IMR-90 (cell line): ENCODE results near the gene DLG4. TPM values are rescaled to one million over a fixed set of nuclear protein-coding genes. Genes with fewer than 3 reads are reported as not detected.

Experiments
- ATAC-seq: fragments of 200-7000 bp; cut with Tn5 transposase; 2 replicates; pipeline ENCODE4 v1.9.1; 2020; ENCODE audit warnings: low read depth, mild to moderate bottlenecking, moderate library complexity
- BruUV-seq: library from RNA; stranded (reverse); fragments of 400-500 nt; replicated peaks from 2 replicates; lab custom pipeline; 2021; lab: Mats Ljungman, UMichigan
- CTCF ChIA-PET: fragments of 300-600 bp; formaldehyde crosslinking; extraction: SDS; loops from one replicate; lab custom pipeline; 2021; ENCODE audit warnings: antibody characterized with exemption; lab: Yijun Ruan, JAX
- POLR2A ChIA-PET: fragments of 300-600 bp; sonication (Branson Sonifier 250); formaldehyde crosslinking; loops from one replicate; lab custom pipeline; 2022; ENCODE audit warnings: antibody characterized with exemption; ENCODE audit not compliant: unreplicated experiment; lab: Charles Lee
- DNase-seq: peaks from one replicate; pipeline ENCODE4 v3.0.0; 2013
- H2AFZ ChIP-seq: replicated peaks from 2 replicates; pipeline ENCODE3; 2013; ENCODE audit warnings: low read length, mild to moderate bottlenecking; ENCODE audit not compliant: poor library complexity
- H2AK5ac ChIP-seq: 2 replicates; pipeline ENCODE4 v1.6.1; 2013; ENCODE audit warnings: low read depth, low read length, inconsistent platforms
- H2AK9ac ChIP-seq: replicated peaks from 2 replicates; pipeline ENCODE3; 2013; ENCODE audit warnings: mild to moderate bottlenecking, low read depth, low read length, moderate library complexity; ENCODE audit not compliant: poor library complexity
- H2BK120ac ChIP-seq: 2 replicates; pipeline ENCODE4 v1.6.1; 2013; ENCODE audit warnings: low read depth, low read length, inconsistent platforms
- H2BK15ac ChIP-seq: 3 replicates; pipeline ENCODE4 v1.6.1; 2013; ENCODE audit warnings: low read depth, low read length, inconsistent platforms
- H2BK20ac ChIP-seq: 2 replicates; pipeline ENCODE4 v1.6.1; 2013; ENCODE audit warnings: low read depth, mild to moderate bottlenecking, inconsistent platforms, low read length, moderate library complexity
- H2BK5ac ChIP-seq: 2 replicates; pipeline ENCODE4 v1.6.1; 2013; ENCODE audit warnings: mild to moderate bottlenecking, low read depth, low read length, inconsistent platforms; ENCODE audit not compliant: poor library complexity, severe bottlenecking
- H3K14ac ChIP-seq: replicated peaks from 2 replicates; pipeline ENCODE4 v1.6.1; 2013; ENCODE audit warnings: low read depth, low read length, inconsistent platforms
- H3K18ac ChIP-seq: 2 replicates; pipeline ENCODE4 v1.6.1; 2013; ENCODE audit warnings: low read depth, low read length, control low read depth
- H3K23ac ChIP-seq: 2 replicates; pipeline ENCODE4 v1.6.1; 2013; ENCODE audit warnings: low read depth, low read length, inconsistent platforms
- H3K27ac ChIP-seq: 2 replicates; pipeline ENCODE4 v1.5.1; 2013; ENCODE audit warnings: mild to moderate bottlenecking, control low read depth, low read length; ENCODE audit not compliant: insufficient read depth
- H3K27me3 ChIP-seq: 2 replicates; pipeline ENCODE4 v1.6.1; 2013; ENCODE audit warnings: low read length; ENCODE audit not compliant: control insufficient read depth, insufficient read depth
- H3K36me3 ChIP-seq: 2 replicates; pipeline ENCODE4 v1.6.1; 2013; ENCODE audit warnings: low read length, mixed read lengths; ENCODE audit not compliant: control insufficient read depth, insufficient read depth
- H3K4ac ChIP-seq: 2 replicates; pipeline ENCODE4 v1.6.1; 2013; ENCODE audit warnings: low read depth, low read length, inconsistent platforms
- H3K4me1 ChIP-seq: 2 replicates; pipeline ENCODE4 v1.6.1; 2013; ENCODE audit warnings: low read length, mixed read lengths; ENCODE audit not compliant: control insufficient read depth, insufficient read depth
- H3K4me2 ChIP-seq: 2 replicates; pipeline ENCODE4 v1.6.1; 2013; ENCODE audit warnings: low read depth, mild to moderate bottlenecking, control low read depth, low read length, moderate library complexity
- H3K4me3 ChIP-seq: 2 replicates; pipeline ENCODE4 v1.5.1; 2013; ENCODE audit warnings: low read depth, mild to moderate bottlenecking, control low read depth, low read length, moderate library complexity; ENCODE audit not compliant: insufficient read depth
- H3K56ac ChIP-seq: 2 replicates; pipeline ENCODE4 v1.6.1; 2013; ENCODE audit warnings: low read length, inconsistent platforms; ENCODE audit not compliant: insufficient read depth; ENCODE audit errors: extremely low read depth
- H3K79me1 ChIP-seq, 2 experiments: 2 replicates each; pipeline ENCODE4 v1.6.1; 2013; ENCODE audit warnings: low read length in 2 of 2, inconsistent platforms in 1 of 2, low read depth in 1 of 2
- H3K9ac ChIP-seq: 2 replicates; pipeline ENCODE4 v1.6.1; 2013; ENCODE audit warnings: low read depth, low read length, control low read depth
- H3K9me1 ChIP-seq: 2 replicates; pipeline ENCODE4 v1.6.1; 2013; ENCODE audit warnings: low read length, inconsistent platforms; ENCODE audit not compliant: insufficient read depth
- H3K9me3 ChIP-seq: 2 replicates; pipeline ENCODE4 v1.6.1; 2013; ENCODE audit warnings: low read length; ENCODE audit not compliant: control insufficient read depth, insufficient read depth
- H4K20me1 ChIP-seq: 2 replicates; pipeline ENCODE4 v1.6.1; 2013; ENCODE audit warnings: low read length, inconsistent platforms; ENCODE audit not compliant: insufficient read depth
- H4K5ac ChIP-seq: 2 replicates; pipeline ENCODE4 v1.6.1; 2013; ENCODE audit warnings: mild to moderate bottlenecking, low read depth, low read length, control low read depth
- H4K8ac ChIP-seq, 2 experiments: 2 replicates each; pipeline ENCODE4 v1.6.1; 2013; ENCODE audit warnings: low read depth in 2 of 2, low read length in 2 of 2, control low read depth in 1 of 2, inconsistent platforms in 1 of 2
- H4K91ac ChIP-seq: 2 replicates; pipeline ENCODE4 v1.6.1; 2013; ENCODE audit warnings: low read depth, low read length, inconsistent platforms; ENCODE audit not compliant: insufficient read depth
- MAZ ChIP-seq: IDR thresholded peaks from 2 replicates; pipeline ENCODE4 v1.6.1; 2012; ENCODE audit warnings: low read depth, mild to moderate bottlenecking, low read length, improper control_type of control experiment, moderate library complexity, borderline replicate concordance
- RAD21 ChIP-seq: IDR thresholded peaks from 2 replicates; pipeline ENCODE4 v1.6.1; 2012; ENCODE audit warnings: low read length, improper control_type of control experiment
- WGBS, 2 experiments: methylation state at CpG; one replicate each; pipeline versions ENCODE4 v1.1.5 to v1.1.7; 2013; ENCODE audit warnings: missing lambda C conversion rate in 2 of 2; ENCODE audit not compliant: insufficient read length in 1 of 2; ENCODE audit errors: extremely low coverage in 2 of 2; 5-methylcytosine and 5-hydroxymethylcytosine counted together
- dilution Hi-C: fragments of 300-500 bp; cut with HindIII; formaldehyde crosslinking; loops from one replicate; pipeline ENCODE4 v1.14.3; 2018; ENCODE audit warnings: low sequenced_read_pairs; ENCODE audit not compliant: unreplicated experiment
- in situ Hi-C: fragments of 300-500 bp; cut with MboI; formaldehyde crosslinking; loops from 3 replicates; pipeline ENCODE4 v1.14.3; 2019; ENCODE audit warnings: low sequenced_read_pairs, inconsistent platforms, mixed read lengths
- intact Hi-C: fragments of 100-400 bp; cut with micrococcal nuclease; formaldehyde crosslinking; loops from 2 replicates; pipeline ENCODE4 v1.10.0; 2022
- polyA plus RNA-seq, 3 experiments: library from polyadenylated mRNA; depleted of rRNA; stranded (reverse); fragments of >200 nt; gene quantifications; 2 replicates each; pipeline ENCODE4 v1.2.3, GENCODE V29; 2012; ENCODE audit warnings: low replicate concordance in 1 of 3
- total RNA-seq: library from RNA; depleted of rRNA; stranded (reverse); fragments of >200 nt; gene quantifications from 2 replicates; pipeline ENCODE4 v1.2.3, GENCODE V29; 2012

Gene DLG4
- total and polyA plus RNA-seq, 2 of the 4 experiments (the other 2 are of a cell fraction) = 8.2 to 30.5 TPM

GRCh38 chr17:7217113-7217987, 2.3 kb downstream of the DLG4 start:
- H4K8ac ChIP-seq = peak overlapping the region; percentile 71 to 99
- peak overlapping the region; percentile 96 for H3K4me2 ChIP-seq
- in situ Hi-C loops = no loop called here
- H2BK20ac ChIP-seq = peak overlapping the region; percentile 56; the same call in 1 of the 2 replicates
- peak overlapping the region; percentile 91 for H4K91ac ChIP-seq
- ATAC-seq = no peak
- peaks cover 14% of the 10 kb centered on the region for H3K36me3 ChIP-seq
- peak overlapping the region; percentile 91 for H4K5ac ChIP-seq
- H3K14ac ChIP-seq = peak overlapping the region; percentile 92
- H3K9ac ChIP-seq = peak overlapping the region; percentile 86
- ChIA-PET POLR2A (interaction anchor here (0.6 to 0.7 kb wide), 2 partner anchors 181 to 341 kb away, joined by 6 to 10 read pairs; partner anchors contain the start of gene SLC16A13), CTCF (no interaction called here)
- H3K27me3 ChIP-seq = no peaks in the 10 kb centered on the region
- dilution Hi-C loops = no loop called here
- H2AK5ac ChIP-seq = peak overlapping the region; percentile 21
- H3K56ac ChIP-seq = peak overlapping the region; percentile 36; the same call in 1 of the 2 replicates
- DNase-seq = peak; percentile 71
- 6% methylated on average over 6 of the region's 32 CpGs; no CpG with 5 or more reads in 1 of the 2 experiments for WGBS, 2 experiments
- peak overlapping the region; percentile 69; the same call in 2 of the 3 replicates for H2BK15ac ChIP-seq
- peak overlapping the region; percentile 58 for H3K4me3 ChIP-seq
- peak overlapping the region; percentile 87 for H2BK5ac ChIP-seq
- peak overlapping the region; percentile 88 for H3K27ac ChIP-seq
- H3K18ac ChIP-seq = peak overlapping the region; percentile 76
- 0 out of 2 replicates have a peak overlapping the region, but pooled peaks have one; percentile 73 for H3K23ac ChIP-seq
- H4K20me1 ChIP-seq = peaks cover 57% of the 10 kb centered on the region
- peaks cover 28% of the 10 kb centered on the region for H3K9me1 ChIP-seq
- peak overlapping the region; percentile 97 for H2AK9ac ChIP-seq
- peaks cover 28% of the 10 kb centered on the region for H3K4me1 ChIP-seq
- TF ChIP-seq RAD21 (no peak), MAZ (peak; percentile 86)
- H2BK120ac ChIP-seq = peak overlapping the region; percentile 79
- peak overlapping the region; percentile 94 for H2AFZ ChIP-seq
- intact Hi-C loops = no loop called here
- H3K9me3 ChIP-seq = no peaks in the 10 kb centered on the region
- H3K4ac ChIP-seq = peak overlapping the region; percentile 93
- H3K79me1 ChIP-seq = peaks cover 12 to 80% of the 10 kb centered on the region in 2 experiments
- BruUV-seq = no TSS peak
